Measurements from ENCODE around the gene HTR3E.

GRCh38 chr3:184145751-184146270 is 48.9 kb downstream of the HTR3E start:
- no peak for TF ChIP-seq CTCF (conservative IDR thresholded peaks at IDR 0.05; ENCODE audit: low read length)
- TF ChIP-seq EZH2phosphoT487 (IDR thresholded peaks at IDR 0.05; ENCODE audit: borderline replicate concordance, low read depth, low read length) = no peak

All from OCI-LY7 (cell line).